Astrocyte (in vitro differentiated cells and primary cell): ENCODE results near the gene IP6K3. TPM values are rescaled to one million over a fixed set of nuclear protein-coding genes. Genes with fewer than 3 reads are reported as not detected.
A peak's percentile ranks its signal among the peaks of the same experiment; 100 is the strongest.

Experiments used
- DNase-seq: peaks from one replicate; pipeline ENCODE4 v3.0.0-alpha.2; 2010; ENCODE audit warnings: low read depth
- FAIRE-seq: peaks from 2 replicates; lab custom pipeline; 2011; peaks lifted over from hg19 to GRCh38; lab: Jason Lieb, UNC
- H2AFZ ChIP-seq: 2 replicates; pipeline ENCODE4 v1.6.0; 2012; ENCODE audit warnings: low read depth, low read length, inconsistent platforms
- H3K27ac ChIP-seq: 2 replicates; pipeline ENCODE4 v1.5.1; 2011; ENCODE audit warnings: low read depth, low read length, inconsistent platforms
- H3K27me3 ChIP-seq: 2 replicates; pipeline ENCODE4 v1.6.0; 2011; ENCODE audit warnings: low read length, inconsistent platforms; ENCODE audit not compliant: insufficient read depth
- H3K36me3 ChIP-seq: 2 replicates; pipeline ENCODE4 v1.5.1; 2011; ENCODE audit warnings: low read length, inconsistent platforms; ENCODE audit not compliant: insufficient read depth
- H3K4me1 ChIP-seq: 2 replicates; pipeline ENCODE4 v1.5.1; 2011; ENCODE audit warnings: low read length, inconsistent platforms; ENCODE audit not compliant: insufficient read depth
- H3K4me2 ChIP-seq: 2 replicates; pipeline ENCODE4 v1.6.0; 2012; ENCODE audit warnings: low read length, inconsistent platforms
- H3K4me3 ChIP-seq: 2 replicates; pipeline ENCODE4 v1.5.1; 2011; ENCODE audit warnings: low read depth, mild to moderate bottlenecking, low read length, inconsistent platforms; ENCODE audit not compliant: insufficient read depth
- H3K79me2 ChIP-seq: 2 replicates; pipeline ENCODE4 v1.6.0; 2012; ENCODE audit warnings: mild to moderate bottlenecking, low read length, inconsistent platforms; ENCODE audit not compliant: insufficient read depth
- H3K9ac ChIP-seq: 2 replicates; pipeline ENCODE4 v1.6.0; 2012; ENCODE audit warnings: mild to moderate bottlenecking, low read length, inconsistent platforms
- H3K9me3 ChIP-seq: 2 replicates; pipeline ENCODE4 v1.5.1; 2012; ENCODE audit warnings: low read depth, mild to moderate bottlenecking, low read length, inconsistent platforms; ENCODE audit not compliant: insufficient read depth
- H4K20me1 ChIP-seq: 2 replicates; pipeline ENCODE4 v1.6.0; 2012; ENCODE audit warnings: low read length, inconsistent platforms; ENCODE audit not compliant: insufficient read depth
- H3K27ac Mint-ChIP-seq: one replicate; pipeline ENCODE4 v1.8.0; 2021; ENCODE audit warnings: mild to moderate bottlenecking, mixed read lengths; ENCODE audit not compliant: unreplicated experiment
- H3K27me3 Mint-ChIP-seq: one replicate; pipeline ENCODE4 v1.8.0; 2021; ENCODE audit warnings: low read depth, mixed read lengths; ENCODE audit not compliant: unreplicated experiment
- H3K36me3 Mint-ChIP-seq: one replicate; pipeline ENCODE4 v1.8.0; 2021; ENCODE audit warnings: low read depth, mixed read lengths; ENCODE audit not compliant: unreplicated experiment
- H3K4me1 Mint-ChIP-seq: one replicate; pipeline ENCODE4 v1.8.0; 2021; ENCODE audit warnings: low read depth, mixed read lengths; ENCODE audit not compliant: unreplicated experiment
- H3K4me3 Mint-ChIP-seq: one replicate; pipeline ENCODE4 v1.8.0; 2021; ENCODE audit warnings: mild to moderate bottlenecking, moderate library complexity, mixed read lengths; ENCODE audit not compliant: unreplicated experiment
- H3K9me3 Mint-ChIP-seq: one replicate; pipeline ENCODE4 v1.8.0; 2021; ENCODE audit warnings: mild to moderate bottlenecking, mixed read lengths; ENCODE audit not compliant: unreplicated experiment
- EZH2 ChIP-seq: IDR thresholded peaks from 2 replicates; pipeline ENCODE4 v1.6.1; 2012; ENCODE audit warnings: mild to moderate bottlenecking, low read length, inconsistent platforms; ENCODE audit not compliant: insufficient read depth
- total RNA-seq: library from RNA; stranded (reverse); gene quantifications from 2 replicates; pipeline ENCODE4 v1.2.1, GENCODE V29; 2021
- TF ChIP-seq, protein P1 (sequence below): IDR thresholded peaks from 2 replicates; pipeline ENCODE4 v1.5.1; 2011; ENCODE audit warnings: low read depth, mild to moderate bottlenecking, inconsistent platforms, low read length, moderate library complexity; ENCODE audit not compliant: insufficient read depth

IP6K3 gene
- total RNA-seq, 1 donor from 2014 or later, result 4.6 TPM

DNA sequence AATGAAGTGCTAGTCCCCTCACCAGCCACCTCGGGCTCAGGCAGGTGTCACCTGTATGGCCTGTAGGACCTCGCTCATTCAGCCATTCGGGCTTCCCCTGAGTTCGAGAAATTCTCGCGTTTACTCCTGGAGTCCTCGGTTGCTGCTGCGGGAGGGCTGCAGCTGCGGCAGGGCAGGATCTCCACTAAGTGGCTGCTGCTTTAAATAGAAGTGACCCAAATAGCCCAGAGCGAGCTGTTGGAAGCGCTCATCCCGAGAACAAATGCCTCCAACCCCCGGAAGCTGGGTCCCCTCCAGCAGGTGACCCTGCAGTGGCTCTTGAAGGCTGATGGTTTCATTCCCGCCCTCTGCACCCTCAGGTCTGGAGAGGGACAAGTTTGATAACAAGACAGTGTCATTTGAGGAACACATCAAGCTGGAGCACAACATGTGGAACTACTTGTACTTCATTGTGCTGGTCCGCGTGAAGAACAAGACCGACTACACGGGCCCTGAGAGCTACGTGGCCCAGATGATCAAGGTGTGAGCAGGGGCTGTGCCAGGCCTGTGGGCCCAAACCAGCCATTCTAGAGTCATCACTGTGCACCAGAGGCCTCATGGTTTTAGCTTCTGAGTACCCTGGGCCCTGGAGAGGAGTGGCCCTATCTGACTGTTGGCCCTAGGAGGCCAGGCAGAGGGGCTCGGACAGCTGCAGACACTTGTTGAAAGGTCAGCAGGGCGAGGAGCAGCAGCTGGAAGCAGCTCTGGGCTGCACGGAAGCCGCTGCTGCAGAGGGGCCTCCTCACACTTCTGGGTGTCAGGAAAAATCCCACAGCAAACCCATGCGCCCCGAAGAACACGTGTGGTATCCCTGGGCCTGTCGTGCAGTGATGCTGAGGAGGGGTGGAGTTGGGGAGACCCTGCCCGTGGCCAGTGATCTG lies 53.3 kb downstream of the IP6K3 start:
- Mint-ChIP-seq H3K27me3 (no peaks in the 10 kb centered on the region), H3K27ac (no peak overlapping the region), H3K4me3 (peak overlapping the region; percentile 73), H3K9me3 (no peaks in the 10 kb centered on the region), H3K36me3 (peaks cover 18% of the 10 kb centered on the region), H3K4me1 (peaks cover 18% of the 10 kb centered on the region)
- TF ChIP-seq, protein P1, sequence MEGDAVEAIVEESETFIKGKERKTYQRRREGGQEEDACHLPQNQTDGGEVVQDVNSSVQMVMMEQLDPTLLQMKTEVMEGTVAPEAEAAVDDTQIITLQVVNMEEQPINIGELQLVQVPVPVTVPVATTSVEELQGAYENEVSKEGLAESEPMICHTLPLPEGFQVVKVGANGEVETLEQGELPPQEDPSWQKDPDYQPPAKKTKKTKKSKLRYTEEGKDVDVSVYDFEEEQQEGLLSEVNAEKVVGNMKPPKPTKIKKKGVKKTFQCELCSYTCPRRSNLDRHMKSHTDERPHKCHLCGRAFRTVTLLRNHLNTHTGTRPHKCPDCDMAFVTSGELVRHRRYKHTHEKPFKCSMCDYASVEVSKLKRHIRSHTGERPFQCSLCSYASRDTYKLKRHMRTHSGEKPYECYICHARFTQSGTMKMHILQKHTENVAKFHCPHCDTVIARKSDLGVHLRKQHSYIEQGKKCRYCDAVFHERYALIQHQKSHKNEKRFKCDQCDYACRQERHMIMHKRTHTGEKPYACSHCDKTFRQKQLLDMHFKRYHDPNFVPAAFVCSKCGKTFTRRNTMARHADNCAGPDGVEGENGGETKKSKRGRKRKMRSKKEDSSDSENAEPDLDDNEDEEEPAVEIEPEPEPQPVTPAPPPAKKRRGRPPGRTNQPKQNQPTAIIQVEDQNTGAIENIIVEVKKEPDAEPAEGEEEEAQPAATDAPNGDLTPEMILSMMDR, result no peak
- TF ChIP-seq EZH2, result no peak
- H3K27me3 ChIP-seq, result no peaks in the 10 kb centered on the region
- no peak overlapping the region for H3K4me3 ChIP-seq
- no peak overlapping the region for H2AFZ ChIP-seq
- H4K20me1 ChIP-seq, result peaks cover 4% of the 10 kb centered on the region
- H3K4me2 ChIP-seq, result peak overlapping the region; percentile 43
- peaks cover 49% of the 10 kb centered on the region for H3K4me1 ChIP-seq
- no peaks in the 10 kb centered on the region for H3K79me2 ChIP-seq
- H3K9me3 ChIP-seq, result no peaks in the 10 kb centered on the region
- H3K27ac ChIP-seq, result peak overlapping the region; percentile 58
- FAIRE-seq, result no peak
- H3K36me3 ChIP-seq, result no peaks in the 10 kb centered on the region
- H3K9ac ChIP-seq, result peak overlapping the region; percentile 69
- DNase-seq, result no peak

DNA sequence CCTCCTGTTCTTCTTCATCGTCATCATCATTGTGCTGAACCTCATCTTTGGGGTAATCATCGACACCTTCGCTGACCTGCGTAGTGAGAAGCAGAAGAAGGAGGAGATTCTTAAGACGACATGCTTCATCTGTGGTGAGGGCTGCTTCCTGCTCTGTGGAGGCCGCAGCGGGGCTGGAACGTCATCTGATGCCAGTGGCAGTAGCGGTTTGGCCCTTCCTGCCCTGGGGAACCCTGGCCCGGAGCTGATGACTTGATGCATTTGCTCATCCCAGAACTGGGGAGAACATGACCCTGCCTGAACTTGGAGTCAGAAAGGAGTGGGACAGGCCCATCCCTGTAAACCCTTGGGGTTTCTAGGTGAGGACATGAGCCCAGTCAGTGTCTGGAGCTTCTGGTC lies 53.9 kb downstream of the IP6K3 start:
- Histone ChIP-seq H4K20me1 (peaks cover 4% of the 10 kb centered on the region), H3K9ac (no peak overlapping the region), H3K27me3 (no peaks in the 10 kb centered on the region), H2AFZ (no peak overlapping the region), H3K4me1 (peaks cover 49% of the 10 kb centered on the region), H3K36me3 (no peaks in the 10 kb centered on the region), H3K9me3 (no peaks in the 10 kb centered on the region), H3K79me2 (no peaks in the 10 kb centered on the region), H3K4me3 (no peak overlapping the region), H3K4me2 (no peak overlapping the region), H3K27ac (no peak overlapping the region)
- peak; percentile 20 for FAIRE-seq
- Mint-ChIP-seq H3K4me1 (peaks cover 18% of the 10 kb centered on the region), H3K27ac (no peak overlapping the region), H3K36me3 (peaks cover 19% of the 10 kb centered on the region), H3K9me3 (no peaks in the 10 kb centered on the region), H3K4me3 (no peak overlapping the region), H3K27me3 (no peaks in the 10 kb centered on the region)
- DNase-seq, result no peak
- TF ChIP-seq, protein P1, result no peak
- TF ChIP-seq EZH2, result no peak
